Measurements from ENCODE around the gene NR6A1.
"Not testable (repeated sequence)": the region's sequence is repeated elsewhere in the genome, so short reads cannot be mapped to it uniquely, and the experiment has no call there.

Gene NR6A1

GRCh38 chr9:124776618-124776953 lies 5.5 kb upstream of the NR6A1 start:
- DNase-seq: no peak

DNA sequence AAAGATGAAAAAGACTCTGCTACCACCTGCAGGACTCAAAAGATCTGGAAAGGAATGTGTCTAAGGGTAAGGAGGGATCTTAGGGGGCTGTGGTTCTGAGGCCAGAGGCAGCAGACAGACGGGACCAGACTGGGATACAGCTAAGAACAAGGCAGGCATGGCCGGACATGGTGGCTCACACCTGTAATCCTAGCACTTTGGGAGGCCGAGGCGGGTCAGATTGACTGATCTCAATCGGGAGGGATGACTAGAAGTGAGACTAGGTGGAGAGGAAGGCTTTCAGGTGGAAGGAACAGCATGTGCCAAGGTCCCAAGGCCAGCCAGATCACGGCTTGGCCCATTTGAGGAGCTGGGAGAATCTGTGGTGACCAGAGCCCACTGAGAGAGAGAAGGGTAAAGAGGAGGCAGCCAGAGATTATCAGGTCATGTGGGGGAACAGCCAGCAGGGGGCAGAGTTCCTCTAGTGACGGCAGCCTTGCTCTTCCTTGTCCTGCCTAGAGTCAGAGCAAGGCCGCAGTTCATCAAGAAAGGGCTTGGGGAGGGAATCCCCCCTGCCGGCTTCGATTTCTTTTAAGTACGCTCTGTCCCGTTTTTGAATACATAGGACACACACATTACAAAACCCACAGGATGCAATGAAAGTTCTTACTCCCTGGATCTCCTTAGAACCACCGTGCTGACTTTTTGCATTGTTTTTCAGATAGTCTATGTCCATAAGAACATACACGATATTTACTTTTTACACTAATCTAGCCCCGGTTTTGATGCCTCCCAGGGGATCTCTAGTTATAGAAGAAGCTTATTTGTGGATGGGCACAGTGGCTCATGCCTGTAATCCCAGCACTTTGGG lies 3.2 kb upstream of the NR6A1 start:
- peak; percentile 60 to 74 for DNase-seq

DNA sequence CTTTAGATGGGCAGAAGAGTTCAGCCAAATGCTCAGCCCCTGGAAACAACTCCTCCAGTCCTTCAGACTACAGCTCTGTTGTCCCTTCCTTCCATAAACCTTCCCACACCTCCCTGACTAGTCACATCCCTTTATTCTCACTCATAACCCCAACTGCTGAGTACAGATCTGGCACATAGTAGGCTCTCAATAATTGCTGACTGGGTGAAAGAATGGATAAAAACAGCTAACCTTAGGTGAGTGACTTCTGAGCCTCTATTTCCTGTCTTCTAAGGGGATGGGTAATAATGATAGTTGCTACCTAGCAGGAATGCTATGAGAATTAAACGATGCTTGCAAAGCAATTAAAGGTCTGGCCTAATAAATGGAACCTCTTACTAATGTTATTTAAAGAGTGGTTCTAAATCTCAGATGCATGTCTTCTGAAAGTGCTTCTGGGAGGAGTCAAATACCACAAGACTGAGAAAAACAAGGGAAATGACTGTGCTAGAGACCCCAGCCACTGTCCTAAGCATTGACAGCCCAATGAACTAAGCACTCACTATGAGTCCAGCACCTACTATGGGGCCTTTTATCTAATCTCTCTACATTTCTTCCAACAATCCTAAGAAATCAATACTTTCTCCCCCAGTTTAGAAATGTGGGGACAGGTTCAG lies 2.5 kb upstream of the NR6A1 start:
- no peak for DNase-seq

GRCh38 chr9:124772877-124773276 lies 1.8 kb upstream of the NR6A1 start:
- DNase-seq: not testable (repeated sequence)

DNA sequence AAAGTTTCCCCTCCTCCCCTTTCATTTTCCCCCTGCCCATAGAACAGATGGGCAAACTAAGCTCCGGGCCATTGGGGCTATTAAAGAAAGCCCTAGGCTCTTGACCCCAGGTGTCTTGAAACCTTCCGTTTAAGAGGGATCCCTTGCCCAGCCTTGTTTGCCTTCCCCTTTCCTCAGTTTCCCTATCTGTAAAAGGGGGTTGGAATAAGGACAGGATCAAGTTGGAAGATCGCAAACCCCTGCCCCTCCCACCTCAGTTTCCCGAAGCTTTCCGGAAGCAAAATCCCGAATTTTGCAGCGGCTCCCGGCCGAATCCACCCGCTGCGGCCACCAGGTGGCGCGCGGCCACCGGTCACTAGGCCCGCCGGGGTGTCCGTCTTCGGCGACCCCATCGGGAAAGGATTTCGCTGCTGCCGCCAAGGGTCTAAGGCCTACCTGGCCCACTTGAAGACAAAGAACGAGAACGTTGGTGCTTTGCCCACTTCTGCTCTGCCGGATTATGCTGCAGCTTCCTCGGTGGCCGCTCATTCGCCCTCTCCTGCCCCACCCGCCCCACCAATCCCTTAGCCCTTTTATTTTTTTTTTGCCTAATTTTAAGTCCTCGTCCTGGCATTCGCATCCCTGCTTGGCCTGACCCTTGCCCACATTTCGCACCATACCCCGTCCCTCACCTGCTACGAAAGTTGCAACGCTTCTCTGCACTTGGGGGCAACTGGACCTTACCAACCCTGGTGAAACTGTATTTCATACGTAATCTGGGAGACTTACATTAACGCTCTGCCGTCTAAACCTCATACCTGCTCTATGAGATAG lies 962 bp upstream of the NR6A1 start:
- DNase-seq: peak; percentile 11 to 19

- no peak for DNase-seq
Measured at GRCh38 chr9:124770359-124771020, 621 bp downstream of the NR6A1 start.

- no peak for DNase-seq
Measured at GRCh38 chr9:124769549-124770358, 1.4 kb downstream of the NR6A1 start.

DNA sequence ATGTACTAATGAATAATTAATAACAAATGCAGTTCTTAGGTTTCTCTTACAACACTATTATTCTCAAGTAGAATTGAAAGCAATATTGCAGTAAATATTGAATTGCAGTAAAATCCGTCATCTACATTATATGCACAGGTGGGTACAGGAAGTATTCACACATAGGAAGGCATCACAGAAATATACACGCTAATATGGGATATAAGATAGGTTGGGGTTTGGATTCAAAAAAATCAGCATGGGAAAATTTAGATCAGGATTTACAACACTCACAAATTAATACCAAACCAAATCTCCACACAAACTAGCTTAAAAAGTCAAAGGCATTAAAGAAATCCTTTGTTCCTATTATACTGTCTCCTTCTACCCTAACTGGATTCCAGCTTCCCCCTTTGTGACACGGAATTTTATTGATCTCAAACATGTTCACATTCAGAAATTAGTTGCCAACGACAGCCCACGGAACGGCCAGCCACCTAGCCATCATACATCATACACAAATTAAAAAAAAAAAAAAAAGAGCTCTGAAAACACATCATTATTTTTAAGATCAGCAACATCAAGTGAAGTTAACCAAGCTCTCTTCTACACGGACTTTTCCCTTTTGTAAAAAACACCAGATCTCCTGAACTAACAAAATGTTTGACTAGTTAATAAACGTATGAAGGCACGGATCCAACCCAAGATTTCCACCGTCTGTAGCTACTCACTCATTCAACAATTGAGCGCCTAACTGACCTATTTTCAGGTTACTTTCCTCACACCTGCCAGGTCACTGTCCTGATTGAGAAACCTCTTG lies 2.2 kb downstream of the NR6A1 start:
- DNase-seq: no peak

DNA sequence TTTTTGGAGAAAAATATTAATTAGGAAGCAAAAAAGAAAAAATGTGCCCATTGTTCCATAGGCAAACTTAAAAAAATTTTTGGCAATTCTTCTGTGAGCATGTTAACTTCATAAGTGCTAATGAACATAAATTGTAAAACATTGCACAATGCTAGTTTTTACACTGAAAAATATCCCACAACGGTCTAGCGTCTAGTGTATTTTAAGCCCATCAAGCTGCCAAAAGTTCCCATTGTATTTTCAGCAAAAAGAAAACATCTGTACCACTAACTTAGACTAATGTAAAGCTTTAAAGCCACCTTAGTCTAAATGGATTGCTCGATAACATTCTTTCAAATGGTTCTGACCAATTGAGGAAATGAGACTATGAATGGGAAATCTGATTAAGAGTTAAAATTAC lies 2.8 kb downstream of the NR6A1 start:
- no peak for DNase-seq

DNA sequence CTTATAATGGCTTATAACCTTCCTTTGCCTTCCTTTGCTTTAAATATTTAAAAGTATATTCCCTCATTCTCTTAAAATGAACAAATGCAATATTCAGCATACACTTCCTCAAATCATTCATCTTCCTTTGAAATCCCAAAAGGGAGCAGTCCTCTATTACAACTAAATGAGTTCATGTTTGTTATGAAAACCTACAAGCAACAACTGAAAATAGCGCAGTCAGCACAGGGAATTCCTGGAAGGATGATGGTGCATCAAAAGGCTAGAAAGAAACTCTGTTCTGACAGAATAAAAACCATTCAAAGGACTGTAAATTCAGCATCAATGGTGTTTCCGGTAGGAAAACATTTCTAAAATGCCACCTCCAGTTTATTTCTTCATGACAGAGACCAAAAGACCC lies 3.3 kb downstream of the NR6A1 start:
- no peak for DNase-seq

GRCh38 chr9:124766815-124767554 lies 4.1 kb downstream of the NR6A1 start:
- peak; percentile 60 to 72 for DNase-seq

DNA sequence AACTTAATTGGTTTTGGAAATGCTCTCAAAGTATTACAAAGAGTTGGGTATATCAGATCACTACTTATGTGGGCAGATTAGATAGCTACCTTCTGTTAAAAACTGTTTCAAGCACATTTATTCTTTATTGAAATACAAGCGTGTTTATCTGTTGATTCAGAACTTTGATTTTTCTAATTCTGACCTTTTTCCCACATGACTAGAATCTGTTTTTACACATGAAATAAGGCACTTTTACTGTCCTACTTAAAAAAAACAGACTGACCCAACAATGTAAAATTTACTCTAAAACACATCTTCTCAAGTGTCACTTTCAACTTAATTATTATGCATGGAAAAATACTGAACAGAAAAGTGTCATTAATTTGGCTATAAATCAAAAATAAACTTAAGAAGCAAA lies 4.8 kb downstream of the NR6A1 start:
- DNase-seq: no peak

GRCh38 chr9:124765439-124765835 lies 5.7 kb downstream of the NR6A1 start:
- no peak for DNase-seq

DNA sequence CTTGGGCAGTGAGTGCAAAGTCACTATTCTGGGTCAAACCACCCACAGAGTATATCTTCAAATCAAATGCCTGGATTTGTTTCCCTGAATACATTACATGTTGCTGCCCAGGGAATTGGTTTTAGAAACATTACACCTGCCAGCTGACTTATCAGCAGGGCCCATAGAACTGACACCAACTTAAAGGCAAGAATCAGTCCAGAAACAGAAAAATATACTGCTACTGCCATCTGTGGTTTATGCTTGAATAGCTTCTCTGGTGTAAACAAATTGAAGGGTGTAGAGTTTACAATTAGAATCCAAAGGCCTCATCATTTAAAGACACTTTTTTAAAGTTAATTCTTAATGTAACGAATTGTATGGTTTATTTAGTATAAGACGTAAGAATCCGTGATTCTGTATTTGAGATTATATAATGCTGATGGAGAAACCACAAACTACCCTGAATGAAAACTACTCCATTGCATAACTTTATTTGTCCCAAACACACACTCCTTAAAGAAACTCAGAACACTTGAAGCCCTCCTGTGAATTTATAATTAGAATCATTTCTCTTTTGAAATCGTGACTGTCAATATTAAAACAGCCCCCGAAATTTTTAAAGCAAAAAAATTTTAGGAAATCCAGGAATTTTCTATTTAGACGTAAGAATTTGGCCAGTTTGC lies 6.2 kb downstream of the NR6A1 start:
- DNase-seq: peak; percentile 28 to 41

DNA sequence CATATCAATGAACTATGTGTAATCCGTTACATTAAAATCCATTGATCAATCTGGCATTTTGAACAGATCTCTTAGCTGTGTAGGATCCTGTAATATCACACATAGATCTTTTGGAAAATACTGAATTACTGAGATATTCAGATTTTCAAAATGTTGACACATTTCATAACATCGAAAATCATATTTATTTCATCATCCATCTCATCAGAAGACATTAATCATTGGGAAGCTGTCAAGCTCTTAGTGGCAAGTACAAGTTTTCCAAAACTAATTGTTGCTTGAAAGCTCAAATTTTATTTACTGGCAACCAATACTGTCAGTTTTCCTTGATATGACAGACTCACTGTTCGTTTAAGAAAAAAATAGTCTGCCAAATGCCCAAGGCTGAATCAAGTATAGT lies 8.5 kb downstream of the NR6A1 start:
- DNase-seq: no peak

- no peak for DNase-seq
Measured at GRCh38 chr9:124761710-124762109, 9.4 kb downstream of the NR6A1 start.

DNA sequence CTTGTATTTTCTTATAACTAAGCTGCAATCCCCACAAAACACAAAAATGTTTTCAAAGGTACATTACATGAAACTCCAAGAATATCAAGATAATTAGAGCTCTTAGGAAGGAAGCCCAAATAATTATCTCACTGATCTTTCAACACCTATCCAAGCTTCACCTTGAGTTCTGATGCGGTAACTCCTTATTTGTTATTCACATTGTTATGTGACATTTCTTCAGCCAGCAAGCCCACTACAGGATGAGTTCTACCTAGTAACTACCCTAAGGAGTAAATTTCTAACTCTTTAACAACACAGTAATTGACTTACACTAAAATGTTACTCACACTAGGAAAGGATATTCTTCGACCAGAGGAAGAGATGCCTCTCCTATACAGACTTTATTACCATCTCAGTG lies 9.9 kb downstream of the NR6A1 start:
- no peak for DNase-seq

GRCh38 chr9:124760719-124761118 lies 10.4 kb downstream of the NR6A1 start:
- DNase-seq: no peak

DNA sequence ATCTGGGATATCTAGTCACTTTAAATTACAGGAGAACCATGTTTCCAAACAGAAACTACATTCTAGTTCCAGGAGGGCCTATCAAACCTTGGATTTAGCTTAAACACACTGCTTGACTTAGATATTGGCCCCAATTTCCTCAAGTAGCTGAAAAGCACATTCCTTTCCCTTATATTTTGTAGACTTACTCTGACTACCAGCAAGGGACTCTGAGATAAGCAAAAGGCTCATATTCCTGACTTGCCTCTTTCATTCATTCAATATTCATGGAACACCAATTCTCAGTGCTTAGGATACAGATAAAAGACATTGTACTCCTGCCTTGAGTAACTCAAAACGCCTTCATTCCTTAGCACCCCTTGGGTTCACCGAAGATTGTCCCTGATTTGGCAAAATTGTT lies 11.8 kb downstream of the NR6A1 start:
- DNase-seq: no peak

- DNase-seq: no peak
Measured at GRCh38 chr9:124758691-124759090, 12.4 kb downstream of the NR6A1 start.

Data from AML-193 (cell line).